Vagina (tissue), 2 donors: ENCODE data around the gene PM20D2. TPM values are rescaled to one million over a fixed set of nuclear protein-coding genes. Genes with fewer than 3 reads are reported as not detected.

Experiments used
- DNase-seq, 2 donors: peaks; one replicate each; pipeline ENCODE4 v3.0.0-alpha.2; 2017; ENCODE audit errors: extremely low spot score in 2 of 2
- H3K27ac ChIP-seq: fragments of 200-600 bp; sonication (generic); one replicate; pipeline ENCODE4 v1.5.1; 2019
- H3K27me3 ChIP-seq: fragments of 200-600 bp; sonication (generic); one replicate; pipeline ENCODE4 v1.5.1; 2019
- H3K36me3 ChIP-seq, 2 donors: fragments of 200-600 bp; sonication (generic); one replicate each; pipeline ENCODE4 v1.5.1; 2017 to 2019
- H3K4me1 ChIP-seq: fragments of 200-600 bp; sonication (generic); one replicate; pipeline ENCODE4 v1.5.1; 2019
- H3K4me3 ChIP-seq, 2 donors: fragments of 200-600 bp; sonication (generic); 1 replicate in 1 of 2; 2 replicates in 1 of 2; pipeline ENCODE4 v1.5.1; 2016 to 2019
- H3K9me3 ChIP-seq: fragments of 200-600 bp; sonication (generic); one replicate; pipeline ENCODE4 v1.5.1; 2019
- CTCF ChIP-seq, 3 experiments: fragments of 450-650 bp in 2 of 3; fragments of 200-600 bp in 1 of 3; sonication (generic) in 1 of 3; IDR thresholded peaks; one replicate each; pipeline ENCODE4 v1.5.1; 2017 to 2019; ENCODE audit warnings: antibody characterized with exemption in 3 of 3, mild to moderate bottlenecking in 2 of 3, moderate library complexity in 2 of 3
- POLR2A ChIP-seq, 2 donors: fragments of 450-650 bp; IDR thresholded peaks; one replicate each; pipeline ENCODE4 v1.6.1; 2017; ENCODE audit warnings: antibody characterized with exemption in 2 of 2, mild to moderate bottlenecking in 2 of 2, moderate library complexity in 2 of 2
- POLR2AphosphoS5 ChIP-seq, 2 donors: sonication (generic); formaldehyde crosslinking; IDR thresholded peaks; one replicate each; pipeline ENCODE4 v1.9.0; 2017; ENCODE audit warnings: antibody characterized with exemption in 2 of 2, mild to moderate bottlenecking in 2 of 2, low read depth in 1 of 2; ENCODE audit not compliant: insufficient read depth in 1 of 2
- intact Hi-C: fragments of 100-400 bp; cut with DNase I; formaldehyde crosslinking; loops from one replicate; pipeline ENCODE4 v1.15.1; 2023
- total RNA-seq: library from RNA; depleted of rRNA; stranded (reverse); fragments of >200 nt; gene quantifications from one replicate; pipeline ENCODE4 v1.2.3, GENCODE V29; 2016

PM20D2 gene
- total RNA-seq = 14.0 TPM

- Histone ChIP-seq H3K4me1 (peaks cover 34% of the 10 kb centered on the region), H3K36me3 (no peaks in the 10 kb centered on the region), H3K9me3 (no peaks in the 10 kb centered on the region), H3K27me3 (no peaks in the 10 kb centered on the region), H3K4me3 (peak within 1 kb of the TSS; percentile 73 to 98), H3K27ac (peak within 1 kb of the TSS; percentile 86)
- TF ChIP-seq CTCF (IDR thresholded peaks at IDR 0.05) (no peak), POLR2AphosphoS5 (IDR thresholded peaks at IDR 0.05; ENCODE audit: insufficient read depth in 1 of 2, low read depth in 1 of 2) (peak in 1 of 2 donors; percentile 30), POLR2A (IDR thresholded peaks at IDR 0.05) (peak in 1 of 2 donors; percentile 29)
- no peak for DNase-seq
- intact Hi-C loops = no loop called here
Observed at GRCh38 chr6:89145956-89146717, at the start of gene PM20D2. PM20D2 (plus strand) TSS chr6:89146055; CDS start chr6:89146145, 90 bp downstream.

- no peak for TF ChIP-seq POLR2A (IDR thresholded peaks at IDR 0.05)
- TF ChIP-seq POLR2AphosphoS5 (IDR thresholded peaks at IDR 0.05; ENCODE audit: insufficient read depth in 1 of 2, low read depth in 1 of 2) = no peak
- no peak for TF ChIP-seq CTCF (IDR thresholded peaks at IDR 0.05)
- Histone ChIP-seq H3K36me3 (no peaks in the 10 kb centered on the region), H3K4me3 (no peak overlapping the region), H3K27ac (no peak overlapping the region), H3K9me3 (no peaks in the 10 kb centered on the region), H3K4me1 (no peaks in the 10 kb centered on the region), H3K27me3 (no peaks in the 10 kb centered on the region)
- intact Hi-C loops = no loop called here
- no peak for DNase-seq
Observed at GRCh38 chr6:89098461-89098860, 47.4 kb upstream of the PM20D2 start.

GRCh38 chr6:89100114-89100513, 45.7 kb upstream of the PM20D2 start:
- intact Hi-C loops = no loop called here
- Histone ChIP-seq H3K4me1 (no peaks in the 10 kb centered on the region), H3K27ac (no peak overlapping the region), H3K36me3 (no peaks in the 10 kb centered on the region), H3K4me3 (no peak overlapping the region), H3K9me3 (no peaks in the 10 kb centered on the region), H3K27me3 (no peaks in the 10 kb centered on the region)
- DNase-seq = no peak
- TF ChIP-seq POLR2AphosphoS5 (IDR thresholded peaks at IDR 0.05; ENCODE audit: insufficient read depth in 1 of 2, low read depth in 1 of 2) = no peak
- no peak for TF ChIP-seq CTCF (IDR thresholded peaks at IDR 0.05)
- no peak for TF ChIP-seq POLR2A (IDR thresholded peaks at IDR 0.05)

GRCh38 chr6:89110284-89110683, 35.6 kb upstream of the PM20D2 start:
- H3K27ac ChIP-seq = no peak overlapping the region
- H3K4me1 ChIP-seq = no peaks in the 10 kb centered on the region
- H3K9me3 ChIP-seq = no peaks in the 10 kb centered on the region
- no peak for DNase-seq
- no peaks in the 10 kb centered on the region for H3K36me3 ChIP-seq
- no peaks in the 10 kb centered on the region for H3K27me3 ChIP-seq
- intact Hi-C loops = loop anchor here (10.0 kb wide), 1 partner anchor 125 kb away; no protein-coding TSS in a partner anchor
- TF ChIP-seq POLR2AphosphoS5 (IDR thresholded peaks at IDR 0.05; ENCODE audit: insufficient read depth in 1 of 2, low read depth in 1 of 2) (no peak), POLR2A (IDR thresholded peaks at IDR 0.05) (no peak), CTCF (IDR thresholded peaks at IDR 0.05) (no peak)
- H3K4me3 ChIP-seq = no peak overlapping the region

GRCh38 chr6:89111933-89112332, 33.9 kb upstream of the PM20D2 start:
- no peak overlapping the region for H3K27ac ChIP-seq
- no peak for DNase-seq
- intact Hi-C loops = loop anchor here (10.0 kb wide), 1 partner anchor 127 kb away; no protein-coding TSS in a partner anchor
- no peaks in the 10 kb centered on the region for H3K36me3 ChIP-seq
- TF ChIP-seq CTCF (IDR thresholded peaks at IDR 0.05) (no peak), POLR2A (IDR thresholded peaks at IDR 0.05) (no peak), POLR2AphosphoS5 (IDR thresholded peaks at IDR 0.05; ENCODE audit: insufficient read depth in 1 of 2, low read depth in 1 of 2) (no peak)
- H3K4me1 ChIP-seq = peaks cover 3% of the 10 kb centered on the region
- H3K9me3 ChIP-seq = no peaks in the 10 kb centered on the region
- no peak overlapping the region for H3K4me3 ChIP-seq
- H3K27me3 ChIP-seq = no peaks in the 10 kb centered on the region
